Immature natural killer cell (primary cell): ENCODE data around the gene PSG3. TPM values are rescaled to one million over a fixed set of nuclear protein-coding genes. Genes with fewer than 3 reads are reported as not detected.

ENCODE experiments used
- polyA plus RNA-seq, 3 donors: library from polyadenylated mRNA; unstranded; fragments of 300-500 nt; fragmentation: Illumina TruSeq; gene quantifications; one replicate each; pipeline ENCODE4 v1.2.3, GENCODE V29; 2021

Gene PSG3
- polyA plus RNA-seq, 3 donors from 2014 or later = not detected

Other genes starting within 250 kb of the PSG3 start
- not detected for gene CEACAM1, start 212.0 kb downstream of the PSG3 start, polyA plus RNA-seq
- not detected for gene CEACAM8, start 145.6 kb downstream of the PSG3 start, polyA plus RNA-seq
- gene PSG8, start 25.2 kb upstream of the PSG3 start, polyA plus RNA-seq = not detected
- not detected for gene PSG1, start 139.2 kb upstream of the PSG3 start, polyA plus RNA-seq
- gene PSG6, start 177.4 kb upstream of the PSG3 start, polyA plus RNA-seq = not detected
- gene PSG7, start 196.7 kb upstream of the PSG3 start, polyA plus RNA-seq = not detected